Skin of body (tissue), 2 donors: ENCODE measurements around the gene ITPRID1. TPM values are rescaled to one million over a fixed set of nuclear protein-coding genes. Genes with fewer than 3 reads are reported as not detected.

Experiments used
- DNase-seq: peaks from one replicate; lab custom pipeline; 2025; lab: John Stamatoyannopoulos, UW
- total RNA-seq: library from RNA; depleted of rRNA; stranded (reverse); fragments of >200 nt; gene quantifications from one replicate; pipeline ENCODE4 v1.2.3, GENCODE V29; 2014

Gene ITPRID1
- total RNA-seq, 1 donor from 2014 or later = 1.8 TPM

- DNase-seq = no peak
Measured at GRCh38 chr7:31692871-31693270, 179.0 kb downstream of the ITPRID1 start.

- DNase-seq = no peak
Measured at GRCh38 chr7:31695859-31696614, 182.1 kb downstream of the ITPRID1 start.

DNA sequence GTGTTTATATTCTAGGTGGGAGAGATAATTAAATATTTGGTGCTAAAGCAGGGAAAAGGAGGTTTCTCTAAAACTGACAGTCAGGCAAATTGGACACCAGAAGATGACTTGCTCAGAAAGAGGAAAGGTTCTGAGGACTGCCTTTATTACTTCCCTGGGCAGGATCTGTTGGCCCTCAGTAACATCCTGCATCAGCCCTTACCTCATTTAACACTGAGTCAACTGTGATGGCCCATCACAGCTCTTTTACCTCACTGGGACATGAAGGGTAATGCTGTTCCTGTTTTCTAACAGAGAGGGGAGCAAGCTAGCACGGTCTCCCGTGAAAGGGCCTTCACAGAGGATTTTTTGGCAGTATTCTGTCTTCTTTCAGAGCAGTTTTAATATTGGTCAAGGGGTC, 185.2 kb downstream of the ITPRID1 start:
- no peak for DNase-seq

- DNase-seq = no peak
Measured at GRCh38 chr7:31702354-31702753, 188.5 kb downstream of the ITPRID1 start.

GRCh38 chr7:31705377-31705776, 191.5 kb downstream of the ITPRID1 start:
- no peak for DNase-seq

GRCh38 chr7:31707089-31707488, 193.2 kb downstream of the ITPRID1 start:
- no peak for DNase-seq

Other genes with a start within 250 kb of the ITPRID1 start
- gene NEUROD6, start 173.4 kb upstream of the ITPRID1 start, total RNA-seq = 0.30 TPM
- gene PPP1R17, start 173.1 kb downstream of the ITPRID1 start, total RNA-seq = not detected